GM12878 (cell line): Measurements from ENCODE around the gene CNTNAP2. TPM values are rescaled to one million over a fixed set of nuclear protein-coding genes. Genes with fewer than 3 reads are reported as not detected.

Source experiments
- ATAC-seq: fragments of 200-7000 bp; cut with Tn5 transposase; 3 replicates; pipeline ENCODE4 v1.9.1; 2020; ENCODE audit warnings: mild to moderate bottlenecking, moderate library complexity
- BruUV-seq: library from RNA; stranded (reverse); fragments of 400-500 nt; replicated peaks from 2 replicates; lab custom pipeline; 2021; lab: Mats Ljungman, UMichigan
- CTCF ChIA-PET: fragments of 300-600 bp; sonication (Branson Sonifier 250); formaldehyde crosslinking; extraction: SDS; loops from one replicate; lab custom pipeline; 2021; ENCODE audit warnings: inconsistent platforms; lab: Yijun Ruan, JAX
- POLR2A ChIA-PET: fragments of 350-600 bp; formaldehyde crosslinking; extraction: SDS; loops from one replicate; lab custom pipeline; 2021; ENCODE audit warnings: inconsistent platforms; lab: Charles Lee
- RAD21 ChIA-PET: fragments of 300-600 bp; sonication (Branson Sonifier 250); formaldehyde crosslinking; loops from one replicate; lab custom pipeline; 2023; ENCODE audit warnings: antibody characterized with exemption; ENCODE audit not compliant: unreplicated experiment; lab: Charles Lee
- SMC1A ChIA-PET: fragments of 300-600 bp; sonication (Branson Sonifier 250); formaldehyde crosslinking; loops from one replicate; lab custom pipeline; 2023; ENCODE audit not compliant: unreplicated experiment, uncharacterized antibody; lab: Charles Lee
- DNase-seq: peaks from one replicate; pipeline ENCODE4 v3.0.0-alpha.2; 2011; ENCODE audit warnings: low read depth, low spot score
- FAIRE-seq: peaks from 3 replicates; lab custom pipeline; 2011; peaks lifted over from hg19 to GRCh38; lab: Jason Lieb, UNC
- H2AFZ ChIP-seq: 2 replicates; pipeline ENCODE4 v1.6.0; 2011; ENCODE audit warnings: low read depth, low read length, control low read depth; ENCODE audit not compliant: control insufficient read depth
- H3K27ac ChIP-seq: 2 replicates; pipeline ENCODE4 v1.5.1; 2011; ENCODE audit warnings: control low read depth; ENCODE audit not compliant: control insufficient read depth, insufficient read depth
- H3K27me3 ChIP-seq, 2 experiments: replicated peaks in 1 of 2; 2 replicates each; pipeline versions ENCODE4 v1.6.0 to v1.6.1; 2011; ENCODE audit warnings: low read length in 1 of 2; ENCODE audit not compliant: control insufficient read depth in 2 of 2, insufficient read depth in 2 of 2
- H3K36me3 ChIP-seq, 2 experiments: 2 replicates each; pipeline ENCODE4 v1.5.1; 2011; ENCODE audit warnings: low read length in 1 of 2; ENCODE audit not compliant: control insufficient read depth in 2 of 2, insufficient read depth in 2 of 2
- H3K4me1 ChIP-seq: 2 replicates; pipeline ENCODE4 v1.6.1; 2011; ENCODE audit warnings: mild to moderate bottlenecking, low read length, moderate library complexity, mixed read lengths; ENCODE audit not compliant: control insufficient read depth, insufficient read depth
- H3K4me2 ChIP-seq: 2 replicates; pipeline ENCODE4 v1.6.0; 2011; ENCODE audit warnings: control low read depth; ENCODE audit not compliant: control insufficient read depth, insufficient read depth
- H3K4me3 ChIP-seq: fragments of 200-600 bp; sonication (generic); 2 replicates; pipeline ENCODE4 v1.5.1; 2016
- H3K79me2 ChIP-seq: 2 replicates; pipeline ENCODE4 v1.6.0; 2011; ENCODE audit warnings: low read length; ENCODE audit not compliant: control insufficient read depth, insufficient read depth
- H3K9ac ChIP-seq: 2 replicates; pipeline ENCODE4 v1.8.0; 2011; ENCODE audit warnings: low read length, control low read depth, mixed read lengths; ENCODE audit not compliant: control insufficient read depth, insufficient read depth
- H3K9me3 ChIP-seq: replicated peaks from 3 replicates; pipeline ENCODE4 v1.5.1; 2011; ENCODE audit warnings: mild to moderate bottlenecking, low read length; ENCODE audit not compliant: control insufficient read depth, insufficient read depth
- H4K20me1 ChIP-seq: 2 replicates; pipeline ENCODE4 v1.6.0; 2011; ENCODE audit not compliant: control insufficient read depth, insufficient read depth
- GABPA ChIP-seq: IDR thresholded peaks from 2 replicates; pipeline ENCODE4 v1.6.1; 2014; ENCODE audit warnings: antibody characterized with exemption, low read depth, mild to moderate bottlenecking, inconsistent platforms
- JUND ChIP-seq: IDR thresholded peaks from 2 replicates; pipeline ENCODE4 v1.6.1; 2012; ENCODE audit warnings: low read depth, mild to moderate bottlenecking, low read length, improper control_type of control experiment, moderate library complexity
- KDM1A ChIP-seq: fragments of 200-600 bp; sonication (generic); IDR thresholded peaks from 2 replicates; pipeline ENCODE4 v1.6.1; 2016; ENCODE audit warnings: borderline replicate concordance
- PML ChIP-seq: IDR thresholded peaks from 2 replicates; pipeline ENCODE4 v1.6.1; 2012; ENCODE audit warnings: low read length, inconsistent platforms
- POLR2AphosphoS5 ChIP-seq: IDR thresholded peaks from 2 replicates; pipeline ENCODE4 v1.6.1; 2011; ENCODE audit warnings: mild to moderate bottlenecking, low read length, inconsistent platforms
- RUNX3 ChIP-seq: IDR thresholded peaks from 2 replicates; pipeline ENCODE4 v1.6.1; 2012; ENCODE audit warnings: low read length, inconsistent platforms
- SMC3 ChIP-seq: IDR thresholded peaks from 2 replicates; pipeline ENCODE4 v1.6.1; 2011; ENCODE audit warnings: low read length, improper control_type of control experiment, borderline replicate concordance
- TARDBP ChIP-seq: IDR thresholded peaks from 2 replicates; pipeline ENCODE4 v1.6.1; 2016; ENCODE audit warnings: borderline replicate concordance
- TCF3 ChIP-seq: IDR thresholded peaks from 2 replicates; pipeline ENCODE4 v1.6.1; 2012; ENCODE audit warnings: low read depth, mild to moderate bottlenecking, low read length, borderline replicate concordance; ENCODE audit not compliant: insufficient read depth
- ZNF384 ChIP-seq: IDR thresholded peaks from 2 replicates; pipeline ENCODE4 v1.6.1; 2012; ENCODE audit warnings: low read depth, mild to moderate bottlenecking, low read length, improper control_type of control experiment, borderline replicate concordance
- ZZZ3 ChIP-seq: IDR thresholded peaks from 2 replicates; pipeline ENCODE4 v1.6.1; 2011; ENCODE audit warnings: low read depth; ENCODE audit not compliant: control insufficient read depth, insufficient read length
- WGBS: methylation state at CpG from one replicate; pipeline ENCODE4 v1.1.6; 2016; ENCODE audit warnings: low lambda C conversion rate; ENCODE audit not compliant: insufficient replicate concordance, insufficient coverage; ENCODE audit errors: missing lambda C conversion rate; 5-methylcytosine and 5-hydroxymethylcytosine counted together
- in situ Hi-C: fragments of 300-500 bp; cut with MboI; formaldehyde crosslinking; loops from 9 replicates; pipeline ENCODE4 v1.14.3; 2018; ENCODE audit warnings: mixed read lengths
- intact Hi-C: fragments of 100-400 bp; cut with micrococcal nuclease; formaldehyde crosslinking; loops from one replicate; pipeline ENCODE4 v1.14.2; 2022; ENCODE audit not compliant: unreplicated experiment
- polyA plus RNA-seq, 11 experiments: library from polyadenylated mRNA; depleted of rRNA in 4 of 11; unstranded in 6 of 11; stranded (reverse) in 5 of 11; fragments of >200 nt; fragmentation: Nextera tagmentation in 4 of 11; fragmentation: Illumina TruSeq in 1 of 11; extraction: Ambion mirVana in 4 of 11; extraction: Trizol in 1 of 11; gene quantifications; 1 replicate in 1 of 11; 2 replicates in 10 of 11; pipeline versions ENCODE4 v1.2.1 to v1.2.3, GENCODE V29; 2011 to 2016; ENCODE audit warnings: inconsistent platforms in 2 of 11, missing spikeins in 2 of 11, low read depth in 1 of 11
- total RNA-seq, 4 experiments: library from RNA; depleted of rRNA in 3 of 4; stranded (reverse); fragments of >200 nt in 3 of 4; fragmentation: Illumina TruSeq in 1 of 4; extraction: Trizol in 1 of 4; gene quantifications; 2 replicates each; pipeline versions ENCODE4 v1.2.1 to v1.2.3, GENCODE V29; 2013 to 2021
- TF ChIP-seq, protein P1 (sequence below): IDR thresholded peaks from 2 replicates; pipeline ENCODE4 v1.6.1; 2012; ENCODE audit warnings: low read length, inconsistent platforms
- TF ChIP-seq, protein P2 (sequence below): fragments of 150-350 bp; IDR thresholded peaks from 2 replicates; pipeline ENCODE4 v1.6.1; 2014; ENCODE audit warnings: mild to moderate bottlenecking, low read depth, low read length
- TF ChIP-seq, protein P3 (sequence below): fragments of 450-650 bp; IDR thresholded peaks from 2 replicates; pipeline ENCODE4 v1.6.1; 2017; ENCODE audit warnings: borderline replicate concordance
- TF ChIP-seq, protein P4 (sequence below): fragments of 450-650 bp; IDR thresholded peaks from 2 replicates; pipeline ENCODE4 v1.6.1; 2018; ENCODE audit warnings: borderline replicate concordance, mild to moderate bottlenecking; ENCODE audit not compliant: partially characterized antibody

Gene CNTNAP2
- total and polyA plus RNA-seq, 10 of the 15 experiments (the other 5 are each of a cell fraction or from before 2014, with no cell fraction given), result 0.03 to 0.08 (median 0.03) TPM; not detected in 7

DNA sequence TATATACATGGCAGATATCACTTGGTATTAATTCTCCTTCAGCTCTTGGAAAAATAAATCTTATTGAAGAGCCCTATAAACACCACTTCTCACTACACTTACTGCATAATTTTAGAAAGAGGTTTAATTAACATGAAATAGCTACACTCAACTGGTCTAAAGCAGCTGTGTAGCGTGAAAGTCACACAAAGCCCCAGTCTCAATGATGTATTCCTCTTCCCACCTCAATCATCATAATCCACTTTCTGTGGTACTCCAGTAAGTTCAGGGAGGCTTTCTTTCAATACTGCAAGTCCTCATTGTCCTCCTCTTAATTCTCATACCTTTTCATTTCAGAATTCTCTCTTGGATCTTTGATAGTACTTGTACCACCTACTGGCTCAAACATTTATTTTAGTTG, 688.0 kb downstream of the CNTNAP2 start:
- CTCF ChIA-PET, result no interaction called here
- Histone ChIP-seq H4K20me1 (no peaks in the 10 kb centered on the region), H3K36me3 (no peaks in the 10 kb centered on the region), H2AFZ (no peak overlapping the region), H3K4me2 (no peak overlapping the region), H3K9ac (no peak overlapping the region), H3K4me3 (no peak overlapping the region), H3K9me3 (no peaks in the 10 kb centered on the region), H3K27ac (no peak overlapping the region), H3K4me1 (no peaks in the 10 kb centered on the region), H3K79me2 (no peaks in the 10 kb centered on the region), H3K27me3 (no peaks in the 10 kb centered on the region)
- in situ Hi-C loops, result no loop called here
- POLR2A ChIA-PET, result no interaction called here
- TF ChIP-seq RUNX3 (no peak), JUND (no peak), ZZZ3 (no peak), SMC3 (no peak), KDM1A (no peak), TARDBP (no peak), TCF3 (no peak), POLR2AphosphoS5 (no peak), ZNF384 (no peak), PML (no peak), GABPA (no peak)
- TF ChIP-seq, protein P1, sequence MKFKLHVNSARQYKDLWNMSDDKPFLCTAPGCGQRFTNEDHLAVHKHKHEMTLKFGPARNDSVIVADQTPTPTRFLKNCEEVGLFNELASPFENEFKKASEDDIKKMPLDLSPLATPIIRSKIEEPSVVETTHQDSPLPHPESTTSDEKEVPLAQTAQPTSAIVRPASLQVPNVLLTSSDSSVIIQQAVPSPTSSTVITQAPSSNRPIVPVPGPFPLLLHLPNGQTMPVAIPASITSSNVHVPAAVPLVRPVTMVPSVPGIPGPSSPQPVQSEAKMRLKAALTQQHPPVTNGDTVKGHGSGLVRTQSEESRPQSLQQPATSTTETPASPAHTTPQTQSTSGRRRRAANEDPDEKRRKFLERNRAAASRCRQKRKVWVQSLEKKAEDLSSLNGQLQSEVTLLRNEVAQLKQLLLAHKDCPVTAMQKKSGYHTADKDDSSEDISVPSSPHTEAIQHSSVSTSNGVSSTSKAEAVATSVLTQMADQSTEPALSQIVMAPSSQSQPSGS, result no peak
- TF ChIP-seq, protein P2, sequence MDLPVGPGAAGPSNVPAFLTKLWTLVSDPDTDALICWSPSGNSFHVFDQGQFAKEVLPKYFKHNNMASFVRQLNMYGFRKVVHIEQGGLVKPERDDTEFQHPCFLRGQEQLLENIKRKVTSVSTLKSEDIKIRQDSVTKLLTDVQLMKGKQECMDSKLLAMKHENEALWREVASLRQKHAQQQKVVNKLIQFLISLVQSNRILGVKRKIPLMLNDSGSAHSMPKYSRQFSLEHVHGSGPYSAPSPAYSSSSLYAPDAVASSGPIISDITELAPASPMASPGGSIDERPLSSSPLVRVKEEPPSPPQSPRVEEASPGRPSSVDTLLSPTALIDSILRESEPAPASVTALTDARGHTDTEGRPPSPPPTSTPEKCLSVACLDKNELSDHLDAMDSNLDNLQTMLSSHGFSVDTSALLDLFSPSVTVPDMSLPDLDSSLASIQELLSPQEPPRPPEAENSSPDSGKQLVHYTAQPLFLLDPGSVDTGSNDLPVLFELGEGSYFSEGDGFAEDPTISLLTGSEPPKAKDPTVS, result no peak
- TF ChIP-seq, protein P3, sequence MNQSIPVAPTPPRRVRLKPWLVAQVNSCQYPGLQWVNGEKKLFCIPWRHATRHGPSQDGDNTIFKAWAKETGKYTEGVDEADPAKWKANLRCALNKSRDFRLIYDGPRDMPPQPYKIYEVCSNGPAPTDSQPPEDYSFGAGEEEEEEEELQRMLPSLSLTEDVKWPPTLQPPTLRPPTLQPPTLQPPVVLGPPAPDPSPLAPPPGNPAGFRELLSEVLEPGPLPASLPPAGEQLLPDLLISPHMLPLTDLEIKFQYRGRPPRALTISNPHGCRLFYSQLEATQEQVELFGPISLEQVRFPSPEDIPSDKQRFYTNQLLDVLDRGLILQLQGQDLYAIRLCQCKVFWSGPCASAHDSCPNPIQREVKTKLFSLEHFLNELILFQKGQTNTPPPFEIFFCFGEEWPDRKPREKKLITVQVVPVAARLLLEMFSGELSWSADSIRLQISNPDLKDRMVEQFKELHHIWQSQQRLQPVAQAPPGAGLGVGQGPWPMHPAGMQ, result no peak
- TF ChIP-seq, protein P4, sequence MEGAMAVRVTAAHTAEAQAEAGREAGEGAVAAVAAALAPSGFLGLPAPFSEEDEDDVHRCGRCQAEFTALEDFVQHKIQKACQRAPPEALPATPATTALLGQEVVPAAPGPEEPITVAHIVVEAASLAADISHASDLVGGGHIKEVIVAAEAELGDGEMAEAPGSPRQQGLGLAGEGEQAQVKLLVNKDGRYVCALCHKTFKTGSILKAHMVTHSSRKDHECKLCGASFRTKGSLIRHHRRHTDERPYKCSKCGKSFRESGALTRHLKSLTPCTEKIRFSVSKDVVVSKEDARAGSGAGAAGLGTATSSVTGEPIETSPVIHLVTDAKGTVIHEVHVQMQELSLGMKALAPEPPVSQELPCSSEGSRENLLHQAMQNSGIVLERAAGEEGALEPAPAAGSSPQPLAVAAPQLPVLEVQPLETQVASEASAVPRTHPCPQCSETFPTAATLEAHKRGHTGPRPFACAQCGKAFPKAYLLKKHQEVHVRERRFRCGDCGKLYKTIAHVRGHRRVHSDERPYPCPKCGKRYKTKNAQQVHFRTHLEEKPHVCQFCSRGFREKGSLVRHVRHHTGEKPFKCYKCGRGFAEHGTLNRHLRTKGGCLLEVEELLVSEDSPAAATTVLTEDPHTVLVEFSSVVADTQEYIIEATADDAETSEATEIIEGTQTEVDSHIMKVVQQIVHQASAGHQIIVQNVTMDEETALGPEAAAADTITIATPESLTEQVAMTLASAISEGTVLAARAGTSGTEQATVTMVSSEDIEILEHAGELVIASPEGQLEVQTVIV, result no peak
- FAIRE-seq, result no peak
- no peak for ATAC-seq
- RAD21 ChIA-PET, result no interaction called here
- DNase-seq, result no peak
- BruUV-seq, result no TSS peak
- WGBS, result 0% methylated on average over 1 of the region's 1 CpG
- SMC1A ChIA-PET, result no interaction called here
- intact Hi-C loops, result no loop called here
